AML-193 (cell line): ENCODE results near the gene MCCD1.
A peak's percentile ranks its signal among the peaks of the same experiment; 100 is the strongest.
"Not testable (repeated sequence)": the region's sequence is repeated elsewhere in the genome, so short reads cannot be mapped to it uniquely, and the experiment has no call there.

Source experiments
- DNase-seq, 2 experiments: peaks; one replicate each; lab custom pipeline; 2025; lab: John Stamatoyannopoulos, UW

The MCCD1 gene, protein sequence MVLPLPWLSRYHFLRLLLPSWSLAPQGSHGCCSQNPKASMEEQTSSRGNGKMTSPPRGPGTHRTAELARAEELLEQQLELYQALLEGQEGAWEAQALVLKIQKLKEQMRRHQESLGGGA

DNA sequence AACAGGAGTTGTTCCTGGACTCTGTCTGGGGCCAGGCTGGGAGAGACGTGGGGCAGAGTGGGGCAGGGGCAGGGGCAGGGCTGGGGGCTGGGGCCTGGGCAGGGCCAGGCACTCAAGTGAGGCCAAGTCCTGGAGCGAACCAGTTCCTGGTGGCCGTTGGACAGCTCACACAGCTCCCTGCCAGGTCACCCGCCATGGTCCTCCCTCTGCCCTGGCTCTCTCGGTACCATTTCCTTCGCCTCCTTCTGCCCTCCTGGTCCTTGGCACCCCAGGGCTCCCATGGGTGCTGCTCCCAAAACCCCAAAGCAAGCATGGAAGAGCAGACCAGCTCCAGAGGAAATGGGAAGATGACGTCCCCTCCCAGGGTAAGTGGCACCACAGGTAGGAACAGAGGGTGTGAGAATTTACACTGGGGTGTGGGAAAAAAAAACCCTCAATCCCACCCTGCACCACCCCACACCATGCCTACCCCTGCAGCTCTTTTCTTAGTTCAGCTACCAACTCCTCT, at the start of gene MCCD1:
TSS of gene MCCD1 (plus strand) at position 142 of the 508 bp plus-strand sequence. CDS start at position 195, 53 bp downstream.
- no peak for DNase-seq

DNA sequence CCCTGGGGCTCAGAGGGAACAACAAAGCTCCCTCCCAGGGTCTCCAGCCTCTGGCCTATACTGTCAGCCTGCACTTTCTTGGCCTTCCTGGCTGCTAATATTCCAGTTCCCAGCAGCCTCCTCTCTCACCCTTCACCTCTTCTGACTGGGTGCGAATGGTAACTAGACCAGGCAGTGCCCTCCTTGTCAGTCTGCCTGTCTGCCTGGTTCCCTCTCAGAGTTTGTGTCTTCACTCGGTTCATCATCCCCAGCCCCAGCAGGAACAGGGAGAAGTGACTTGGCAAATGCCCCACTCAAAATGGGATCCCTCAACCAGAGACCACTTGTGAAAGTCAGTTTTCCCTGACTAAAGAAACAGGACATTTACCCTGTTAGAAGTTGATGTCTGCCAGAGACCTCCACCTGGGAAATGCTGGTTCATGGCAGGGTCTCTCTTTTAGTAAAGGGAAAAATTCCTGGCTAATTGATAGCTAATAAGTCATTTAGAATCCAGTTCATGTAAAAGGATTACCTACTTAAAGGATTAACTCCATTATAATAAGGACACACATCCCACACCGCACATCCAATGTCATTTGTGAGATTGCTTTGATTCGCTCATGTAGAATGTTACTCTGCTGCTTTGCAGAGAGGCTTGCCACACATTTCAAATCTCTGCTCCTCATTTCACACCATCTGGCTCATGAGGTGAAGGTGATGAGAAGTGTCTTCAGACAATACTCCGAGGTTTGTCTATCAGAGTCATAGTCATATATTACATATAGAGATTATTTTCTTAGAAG, 49.4 kb upstream of the MCCD1 start:
- no peak for DNase-seq

DNA sequence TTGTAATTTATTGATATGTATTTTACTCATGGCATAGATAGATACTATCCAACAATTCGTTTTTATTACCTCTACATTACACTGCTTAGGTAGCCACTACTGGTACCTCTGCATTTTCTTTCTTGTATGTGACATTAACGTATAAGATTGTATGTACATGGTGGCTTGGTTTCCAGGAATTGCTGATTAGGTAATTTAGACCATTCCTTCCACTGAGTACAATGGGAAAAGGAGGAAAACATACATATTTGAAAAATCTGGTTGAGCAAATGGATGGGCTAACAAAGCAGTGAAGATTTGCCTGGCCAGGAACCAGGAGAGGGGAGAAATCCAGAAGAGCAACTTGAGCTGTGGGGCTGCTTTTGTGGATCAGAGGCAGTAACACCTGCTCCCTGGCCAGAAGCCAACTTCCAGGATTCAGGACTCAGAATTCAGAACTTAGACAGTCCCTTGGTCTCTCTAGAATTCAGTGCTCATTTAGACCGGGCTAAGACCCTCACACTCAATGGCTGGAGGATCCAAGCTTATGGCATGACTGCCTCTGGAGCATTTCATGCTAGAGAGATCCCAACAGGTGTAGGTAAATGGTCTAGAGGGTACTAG, 48.7 kb upstream of the MCCD1 start:
- no peak for DNase-seq

DNA sequence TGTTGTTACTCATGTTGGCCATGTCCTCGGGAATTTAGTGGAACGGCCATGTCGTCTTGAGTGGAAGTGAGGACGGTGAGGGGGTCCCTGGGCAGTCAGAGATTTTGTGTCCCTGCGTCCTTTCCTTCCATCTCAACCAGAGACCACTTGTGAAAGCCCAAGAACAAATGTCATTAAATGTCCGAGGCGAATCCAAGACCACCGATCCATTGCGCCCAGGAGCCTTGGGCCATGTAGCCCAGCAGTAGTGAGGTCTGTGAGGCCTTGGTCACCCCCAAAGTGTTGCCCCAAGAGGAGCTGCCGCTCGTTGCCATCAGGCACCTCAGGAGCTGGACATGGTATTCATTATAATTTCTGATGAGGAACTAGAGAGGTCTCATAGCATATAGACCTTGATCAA, 48.2 kb upstream of the MCCD1 start:
- no peak for DNase-seq

DNA sequence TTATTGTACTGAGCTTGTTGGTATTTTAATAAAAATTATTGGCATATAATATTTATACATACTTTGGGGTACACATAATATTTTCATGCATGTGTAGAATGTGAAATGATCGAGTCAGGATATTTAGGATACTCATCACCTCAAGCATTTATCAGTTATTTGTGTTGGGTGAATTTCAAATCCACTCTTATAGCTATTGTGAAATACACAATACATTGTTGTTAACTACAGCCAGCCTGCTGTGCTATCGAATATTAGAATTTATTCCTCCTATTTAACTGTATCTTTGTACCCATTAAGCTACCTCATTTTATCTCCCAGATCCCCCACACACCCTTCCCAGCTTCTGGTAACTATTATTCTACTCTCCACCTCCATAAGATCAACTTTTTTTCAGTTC, 45.4 kb upstream of the MCCD1 start:
- DNase-seq, result no peak

DNA sequence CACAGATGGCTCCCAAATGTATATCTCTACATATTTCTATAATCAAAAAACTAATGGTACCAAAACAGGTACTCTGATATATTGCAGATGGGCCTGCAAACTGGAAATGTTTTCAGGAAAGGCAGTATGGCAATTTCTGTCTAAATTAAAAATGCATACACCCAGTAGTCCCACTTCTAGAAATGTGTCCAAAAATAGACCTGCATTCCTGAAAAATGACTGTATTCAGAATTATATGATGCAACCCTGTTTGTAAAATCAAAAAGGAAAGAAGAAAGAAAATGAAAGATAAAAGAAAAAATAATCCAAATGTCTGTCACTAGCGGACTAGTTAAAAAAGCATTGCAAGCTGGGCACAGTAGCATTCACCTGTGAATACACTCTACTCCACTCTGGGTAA, 43.7 kb upstream of the MCCD1 start:
- no peak for DNase-seq

DNA sequence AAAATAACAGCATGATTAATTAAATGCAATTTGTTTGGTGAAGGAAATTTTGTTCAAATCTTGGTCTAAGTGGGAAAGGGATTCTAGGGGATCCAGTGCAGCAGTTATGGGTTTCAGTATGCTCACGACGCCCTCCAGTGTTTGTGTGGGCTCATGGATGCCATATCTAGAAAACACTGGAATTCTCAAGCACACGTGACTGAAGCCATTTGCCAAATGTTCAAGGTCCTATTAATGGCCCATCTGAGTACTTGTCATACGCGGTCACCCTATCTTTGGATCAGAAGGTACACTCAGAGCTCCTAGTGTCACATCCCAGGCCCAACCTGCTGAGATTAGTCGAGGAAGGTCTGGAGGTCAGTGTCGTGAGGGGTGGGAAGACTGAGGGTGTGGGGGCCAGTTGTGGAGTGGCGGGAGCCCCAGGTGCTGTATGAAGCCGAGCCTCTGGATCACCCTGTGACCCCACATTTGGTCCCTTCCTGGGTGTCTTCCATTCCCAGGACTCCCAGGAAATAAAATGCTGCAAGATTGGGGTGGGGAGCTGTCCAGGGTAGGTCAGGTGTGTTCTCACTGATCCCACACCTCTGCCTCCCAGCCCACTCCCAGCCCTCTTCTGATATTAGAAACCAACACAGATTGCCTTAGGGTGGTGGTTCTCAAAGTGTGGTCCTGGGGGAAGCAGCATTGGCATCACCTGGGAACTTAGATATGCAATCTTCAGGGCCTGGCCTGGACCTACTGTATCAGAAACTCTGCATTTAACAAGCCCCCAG, 42.5 kb upstream of the MCCD1 start:
- not testable (repeated sequence) for DNase-seq

DNA sequence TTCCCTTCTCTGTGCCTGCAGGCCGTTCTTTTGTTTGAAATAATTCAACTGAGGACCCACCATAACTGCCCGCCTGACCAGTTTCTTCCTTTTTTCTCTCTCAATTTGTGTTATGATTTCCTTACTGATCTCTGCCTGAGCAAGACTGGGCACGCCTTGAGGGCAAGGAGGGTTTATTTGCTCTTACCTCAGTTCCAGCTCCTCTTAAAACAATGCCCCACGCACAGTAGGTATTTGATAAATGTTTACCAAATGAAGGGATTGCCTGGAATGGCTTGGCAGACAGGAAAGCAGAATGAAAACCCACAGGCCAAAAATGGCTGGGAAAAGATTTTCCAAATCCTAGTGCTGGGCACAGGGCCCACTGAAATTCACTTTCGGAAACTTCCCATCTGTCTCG, 41.1 kb upstream of the MCCD1 start:
- not testable (repeated sequence) for DNase-seq

DNA sequence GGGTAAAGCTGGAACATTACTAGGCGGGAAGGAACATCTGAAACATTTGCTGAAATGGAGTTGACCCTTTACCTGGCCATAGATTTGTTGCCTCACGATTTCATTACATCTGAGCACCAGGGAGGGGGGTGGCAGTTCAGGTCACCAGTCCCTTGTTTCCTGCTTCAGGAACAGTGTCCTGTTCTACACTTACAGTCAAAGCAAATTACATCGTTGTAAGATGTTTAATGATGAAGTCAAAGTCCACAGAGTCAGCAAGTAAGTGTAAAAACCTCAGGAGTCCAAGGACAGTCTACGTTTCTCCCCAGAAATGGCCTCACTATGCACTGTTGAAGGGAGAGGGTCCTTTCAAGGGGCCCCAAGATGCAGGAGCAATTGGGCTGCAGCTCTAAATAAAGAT, 39.7 kb upstream of the MCCD1 start:
- no peak for DNase-seq

DNA sequence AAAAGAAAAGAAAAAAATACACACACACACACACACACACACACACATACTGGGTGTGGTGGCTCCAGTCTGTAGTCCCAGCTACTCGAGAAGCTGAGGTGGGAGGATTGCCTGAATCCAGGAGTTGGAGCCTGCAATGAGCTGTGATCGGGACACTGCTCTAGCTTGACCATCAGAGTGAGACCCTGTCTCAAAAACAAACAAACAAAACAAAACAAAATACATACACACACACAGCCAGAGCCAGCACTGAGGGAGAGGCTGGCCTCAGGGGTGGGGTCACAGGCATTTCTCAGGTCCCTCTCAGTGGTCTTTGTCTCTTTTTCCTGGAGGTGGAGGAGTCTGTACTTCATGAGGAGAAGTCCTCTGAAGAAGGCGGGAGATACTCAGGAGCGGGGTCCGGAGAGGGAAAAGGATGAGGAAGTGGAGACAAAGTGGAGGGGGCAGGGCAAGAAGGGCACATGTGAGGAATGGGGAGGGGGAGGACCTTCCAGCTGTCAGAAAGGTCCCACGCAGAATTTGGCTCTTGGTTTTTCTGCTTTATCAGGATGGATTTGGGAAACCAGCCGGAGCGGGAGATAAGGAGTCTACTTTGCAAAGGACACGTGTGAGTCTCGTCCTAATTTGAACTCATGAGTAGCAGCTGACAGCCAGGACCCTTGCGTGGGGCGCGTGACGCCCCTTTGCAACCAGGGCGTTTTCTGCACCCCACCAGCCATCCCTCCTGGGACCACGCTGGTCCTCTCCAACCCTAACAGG, 38.5 kb upstream of the MCCD1 start:
- no peak for DNase-seq

DNA sequence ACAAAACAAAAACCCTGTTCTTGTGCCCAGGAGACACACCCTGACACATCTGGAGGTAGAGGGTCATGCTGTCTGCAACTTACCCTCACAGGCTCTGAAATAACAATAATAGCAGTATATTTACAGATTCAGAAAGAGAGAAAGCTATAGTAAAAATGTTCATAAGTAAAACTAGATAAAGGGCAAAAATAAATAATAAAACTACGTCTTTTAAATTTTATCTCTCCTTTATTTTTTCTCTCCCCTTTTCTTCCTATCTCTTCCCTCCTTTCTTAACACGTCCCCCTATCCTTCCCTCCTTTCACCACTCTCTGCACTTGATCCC, 35.2 kb upstream of the MCCD1 start:
- not testable (repeated sequence) for DNase-seq

DNA sequence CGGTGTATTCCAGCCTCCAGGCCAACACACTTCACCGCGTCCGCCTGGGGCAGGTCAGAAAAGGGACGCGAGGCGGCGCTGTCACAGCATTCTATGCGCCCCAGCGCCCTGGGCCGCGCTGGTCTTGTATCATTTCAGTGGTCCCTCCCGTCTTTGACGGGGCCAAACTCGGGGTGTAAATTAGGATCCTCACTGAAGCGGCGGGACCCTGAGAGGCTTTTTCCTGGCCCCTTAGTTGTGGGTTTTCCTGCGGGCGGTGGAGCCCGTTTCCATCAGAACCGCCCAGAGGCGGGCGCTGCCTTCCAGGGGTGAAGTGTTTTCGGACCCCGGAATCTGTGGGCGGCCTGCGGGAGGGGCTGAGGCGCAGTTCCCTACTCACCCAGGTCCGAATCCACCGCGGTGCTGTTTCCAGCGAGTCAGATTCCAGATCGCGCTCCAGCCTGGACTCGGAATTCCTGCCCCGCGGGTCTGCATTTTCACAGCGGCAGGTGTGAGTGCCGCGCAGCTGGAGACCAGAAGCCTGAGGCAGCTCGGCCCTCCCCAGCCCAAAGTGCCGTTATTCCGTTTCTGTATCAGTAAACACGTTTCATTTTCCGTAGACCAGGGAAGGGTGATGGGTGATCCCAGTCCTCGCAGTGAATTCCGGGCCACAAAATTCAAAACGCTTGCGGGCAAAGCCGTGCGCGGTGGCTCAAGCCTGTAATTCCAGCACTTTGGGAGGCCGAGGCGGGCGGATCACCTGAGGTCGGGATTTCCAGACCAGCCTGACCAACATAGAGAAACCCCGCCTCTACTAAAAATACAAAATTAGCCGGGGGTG, 34.7 kb upstream of the MCCD1 start:
- DNase-seq, result peak; percentile 82 to 87

DNA sequence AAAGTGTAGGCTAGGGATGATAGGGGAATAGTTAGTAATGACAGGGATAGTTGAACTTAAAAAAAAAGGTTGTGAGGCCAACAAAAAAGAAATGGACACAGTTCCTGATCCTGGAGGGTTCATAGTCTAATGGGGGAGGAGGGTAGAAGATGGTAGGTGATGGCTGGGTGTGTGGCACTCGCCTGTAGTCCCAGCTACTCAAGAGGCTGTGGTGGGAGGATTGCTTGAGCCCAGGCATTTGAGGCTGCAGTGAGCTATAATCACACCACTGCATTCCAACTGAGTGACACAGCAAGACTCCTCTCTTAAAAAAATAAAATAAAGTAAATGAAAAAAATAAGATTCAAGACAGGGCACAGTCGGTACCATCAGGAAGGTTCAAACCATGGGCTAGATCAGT, 33.2 kb upstream of the MCCD1 start:
- DNase-seq, result no peak

DNA sequence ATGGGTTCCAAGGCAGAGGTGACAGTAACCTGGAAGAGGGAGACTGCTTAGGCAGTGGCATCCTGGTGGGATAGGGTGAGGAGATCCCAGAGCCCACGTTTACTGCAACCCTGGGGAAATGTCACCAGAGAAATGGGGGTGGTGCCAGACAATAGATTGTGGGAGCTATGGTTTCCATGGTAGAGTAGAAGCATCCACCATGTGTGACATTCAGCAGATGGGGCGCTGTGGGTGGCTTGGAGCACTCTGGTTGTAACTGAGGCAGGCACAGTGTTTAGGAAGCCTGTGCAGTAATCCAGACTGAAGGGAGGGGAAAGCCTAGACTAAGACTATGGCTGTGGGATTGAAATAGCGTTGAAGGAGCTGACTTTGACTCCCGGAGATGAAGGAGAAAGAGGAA, 31.9 kb upstream of the MCCD1 start:
- DNase-seq, result not testable (repeated sequence)

DNA sequence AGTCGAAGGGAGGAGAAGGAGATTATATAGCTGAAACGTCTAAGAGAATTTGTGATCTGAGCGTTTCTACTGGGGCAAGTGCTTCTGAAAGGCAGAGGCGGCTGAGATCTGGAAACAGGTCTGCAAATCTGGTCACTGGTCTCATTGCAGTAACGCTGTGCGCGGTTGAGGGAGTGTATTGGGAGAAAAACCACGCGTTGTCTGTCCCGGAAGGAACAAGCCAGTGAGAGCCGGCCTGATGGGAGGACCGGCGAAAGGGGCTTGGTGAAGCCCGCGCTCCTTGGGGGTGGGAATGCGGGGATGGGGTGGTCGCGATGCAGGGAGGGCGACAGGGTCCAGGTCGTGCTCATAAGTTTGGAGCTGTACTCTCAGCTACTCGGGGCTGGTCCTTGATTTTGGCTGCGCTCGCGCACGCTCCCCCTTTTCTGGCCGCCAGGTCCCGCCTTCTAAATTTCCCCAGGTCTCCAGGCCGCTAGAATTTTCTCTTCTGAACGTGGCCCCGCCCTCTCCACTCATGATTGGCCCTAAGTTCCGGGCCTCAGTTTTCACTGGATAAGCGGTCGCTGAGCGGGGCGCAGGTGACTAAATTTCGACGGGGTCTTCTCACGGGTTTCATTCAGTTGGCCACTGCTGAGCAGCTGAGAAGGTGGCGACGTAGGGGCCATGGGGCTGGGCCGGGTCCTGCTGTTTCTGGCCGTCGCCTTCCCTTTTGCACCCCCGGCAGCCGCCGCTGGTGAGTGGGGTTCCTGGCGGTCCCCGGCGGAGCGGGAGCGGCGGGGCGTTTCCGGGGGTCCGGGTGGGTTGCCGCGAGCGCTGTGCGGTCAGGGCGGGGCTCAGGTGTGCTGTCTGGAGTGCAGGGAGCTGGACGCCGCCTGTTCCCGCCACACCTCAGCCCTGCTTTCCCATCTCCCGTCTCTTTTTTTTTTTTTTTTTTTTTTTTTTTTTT, 31.0 kb upstream of the MCCD1 start, which contains the start of gene MICB:
TSS of gene MICB (plus strand) at position 615 of the 946 bp plus-strand sequence. CDS start at position 664, 49 bp downstream.
- DNase-seq, result peak; percentile 95

DNA sequence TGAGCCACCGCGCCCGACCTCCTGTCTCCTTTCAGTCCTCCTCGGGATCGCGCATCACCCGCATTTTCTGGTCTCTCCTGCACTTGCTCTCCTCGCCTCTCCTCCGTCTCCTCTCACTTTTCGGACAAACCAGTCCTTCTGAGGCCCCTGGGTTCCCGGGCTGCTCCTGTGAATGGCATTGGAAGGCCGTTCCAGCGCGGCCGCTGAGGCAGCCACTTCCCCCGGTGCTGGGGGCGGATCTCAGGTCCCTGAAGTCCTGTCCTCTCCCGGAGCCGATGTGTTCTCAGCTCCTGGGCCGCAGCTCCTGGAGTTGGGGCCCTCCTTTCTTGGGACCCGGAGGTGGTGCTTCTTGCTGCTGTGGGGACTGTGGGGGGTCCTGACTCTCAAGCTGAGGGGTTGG, 30.0 kb upstream of the MCCD1 start:
- DNase-seq, result no peak

DNA sequence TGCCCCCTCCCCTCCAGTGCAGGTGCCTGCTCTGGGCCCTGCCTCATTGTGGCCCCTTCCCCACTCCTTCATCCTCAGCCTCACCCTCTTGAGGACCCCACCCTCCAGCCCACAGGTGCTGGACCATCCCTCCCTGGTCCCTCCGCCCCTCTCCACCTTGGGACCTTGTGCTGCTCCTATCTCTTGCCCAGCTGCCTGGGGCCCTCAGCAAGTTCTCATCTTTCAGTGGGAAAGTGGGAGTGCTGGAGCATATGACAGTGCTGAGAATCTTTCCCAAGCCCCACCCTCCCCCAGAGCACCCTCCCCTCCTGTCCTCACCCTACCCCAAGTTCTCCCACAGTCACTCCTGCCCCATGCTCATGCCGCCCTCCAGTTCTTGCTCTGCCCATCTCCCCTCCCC, 29.1 kb upstream of the MCCD1 start:
- DNase-seq, result not testable (repeated sequence)

DNA sequence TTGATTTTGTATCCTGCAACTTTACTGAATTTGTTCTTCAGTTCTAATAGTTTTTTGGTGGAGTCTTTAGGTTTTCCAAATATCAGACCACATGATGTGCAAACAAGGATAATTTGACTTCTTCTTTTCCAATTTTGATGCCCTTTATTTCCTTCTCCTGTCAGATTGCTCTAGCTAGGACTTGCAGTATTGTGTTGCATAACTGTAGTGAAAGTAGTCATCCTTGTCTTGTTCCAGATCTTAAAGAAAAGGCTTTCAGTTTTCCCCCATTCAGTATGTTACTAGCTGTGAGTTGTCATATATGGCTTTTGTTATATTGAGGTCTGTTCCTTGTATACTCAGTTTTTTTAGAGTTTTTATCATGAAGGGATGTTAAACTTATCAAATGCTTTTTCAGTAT, 26.2 kb upstream of the MCCD1 start:
- DNase-seq, result peak; percentile 48 to 51

DNA sequence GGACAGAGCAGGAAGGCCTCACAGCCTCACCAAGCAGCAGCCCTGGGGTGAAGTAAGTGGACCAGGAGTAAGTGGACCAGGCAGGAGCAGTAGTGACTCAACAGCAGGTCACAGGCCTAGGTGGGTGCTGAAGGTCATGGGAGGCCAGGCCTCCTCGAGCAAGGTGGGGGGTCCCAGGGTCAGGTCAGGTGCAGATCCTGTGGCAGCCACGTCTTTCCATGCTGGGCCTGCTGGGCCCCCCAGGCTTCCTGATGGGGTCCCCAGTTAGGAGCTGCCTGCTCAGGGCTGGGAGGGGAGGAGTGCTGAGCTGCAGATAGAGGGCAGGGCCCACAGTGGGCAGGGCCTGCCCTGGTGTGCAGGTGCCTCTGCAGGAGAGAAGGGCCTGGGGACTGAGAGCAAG, 19.7 kb upstream of the MCCD1 start:
- not testable (repeated sequence) for DNase-seq

DNA sequence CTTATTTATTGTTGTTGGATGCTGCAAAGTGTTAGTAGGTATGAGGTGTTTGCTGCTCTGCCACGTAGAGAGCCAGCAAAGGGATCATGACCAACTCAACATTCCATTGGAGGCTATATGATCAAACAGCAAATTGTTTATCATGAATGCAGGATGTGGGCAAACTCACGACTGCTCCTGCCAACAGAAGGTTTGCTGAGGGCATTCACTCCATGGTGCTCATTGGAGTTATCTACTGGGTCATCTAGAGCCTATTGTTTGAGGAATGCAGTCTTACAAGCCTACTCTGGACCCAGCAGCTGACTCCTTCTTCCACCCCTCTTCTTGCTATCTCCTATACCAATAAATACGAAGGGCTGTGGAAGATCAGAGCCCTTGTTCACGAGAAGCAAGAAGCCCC, 18.8 kb upstream of the MCCD1 start:
- DNase-seq, result no peak
